GM21619 (cell line): Measurements from ENCODE around the gene ASIC5.

Experiments
- ATAC-seq: cut with Tn5 transposase; IDR thresholded peaks from one replicate; pipeline ENCODE4 v1.9.1; 2021; ENCODE audit not compliant: unreplicated experiment

ASIC5 gene

DNA sequence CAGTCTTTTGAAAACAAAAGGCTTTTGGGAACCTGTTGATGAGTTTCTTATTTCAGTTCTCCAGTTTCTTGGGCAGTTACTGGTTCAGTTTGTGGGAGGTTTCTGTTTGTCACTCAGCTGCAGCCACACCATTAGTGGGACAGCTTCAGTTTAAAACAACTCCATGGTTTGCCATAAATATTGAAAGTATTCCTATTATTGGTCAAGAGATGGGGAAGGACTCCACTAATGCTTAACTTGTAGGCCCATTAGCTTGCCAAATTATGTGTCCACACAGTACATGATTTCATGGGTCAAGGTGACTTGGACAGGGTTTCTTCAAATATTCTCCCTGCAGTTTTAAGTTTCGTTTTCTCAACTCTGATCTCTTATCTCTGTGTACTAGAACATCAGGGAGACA lies 15.5 kb upstream of the ASIC5 start:
- ATAC-seq, result no peak

DNA sequence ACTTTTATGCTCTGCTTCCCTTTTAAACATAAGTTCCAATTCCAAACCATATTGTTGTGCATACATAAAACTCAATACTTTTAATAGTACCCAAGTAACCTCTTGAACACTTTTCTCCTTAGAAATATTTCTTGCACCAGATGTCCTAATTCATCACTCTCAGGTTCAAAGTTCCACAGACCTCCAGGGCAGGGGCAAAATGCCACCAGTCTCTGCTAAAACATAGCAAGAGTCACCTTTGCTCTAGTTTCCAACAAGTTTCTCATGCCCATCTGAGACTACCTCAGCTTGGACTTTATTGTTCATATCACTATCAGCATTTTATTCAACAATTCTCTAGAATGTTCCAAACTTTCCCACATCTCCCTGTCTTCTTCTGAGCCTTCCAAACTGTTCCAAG lies 13.7 kb upstream of the ASIC5 start:
- no peak for ATAC-seq

DNA sequence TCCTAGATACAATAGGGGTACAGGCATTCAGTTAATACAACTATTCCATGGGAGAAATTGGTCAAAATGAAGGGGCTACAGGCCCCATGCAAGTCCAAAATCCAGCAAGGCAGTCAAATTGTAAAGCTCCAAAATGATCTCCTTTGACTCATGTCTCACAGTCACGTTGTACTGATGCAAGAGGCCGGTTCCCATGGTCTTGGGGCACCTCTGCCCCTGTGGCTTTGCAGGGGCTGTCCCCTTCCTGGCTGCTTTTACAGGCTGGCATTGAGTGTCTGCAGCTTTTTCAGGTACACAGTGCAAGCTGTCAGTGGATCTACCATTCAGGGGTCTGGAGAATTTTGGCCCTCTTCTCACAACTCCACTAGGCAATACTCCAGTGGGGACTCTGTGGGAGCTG lies 12.5 kb upstream of the ASIC5 start:
- ATAC-seq, result peak; percentile 48

DNA sequence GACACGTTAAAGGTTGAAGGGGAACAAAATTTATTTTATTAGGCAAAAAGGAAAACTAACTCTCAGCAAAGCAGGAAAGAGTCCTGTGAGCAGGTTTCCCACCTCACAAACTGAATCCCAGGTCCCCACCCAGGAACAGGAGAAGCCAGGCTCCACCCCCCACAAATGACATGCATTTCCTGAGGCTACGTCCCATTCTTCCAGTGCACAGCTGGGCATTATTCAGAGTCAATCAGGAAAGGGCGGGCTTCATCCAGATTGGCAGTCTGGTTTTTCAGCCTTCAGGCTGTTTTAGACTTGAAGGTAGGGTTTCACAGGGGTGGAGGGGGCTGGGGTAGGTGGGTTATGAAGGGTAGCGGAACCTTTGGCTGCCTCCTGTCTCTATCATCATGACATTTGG lies 11.9 kb upstream of the ASIC5 start:
- ATAC-seq, result no peak

DNA sequence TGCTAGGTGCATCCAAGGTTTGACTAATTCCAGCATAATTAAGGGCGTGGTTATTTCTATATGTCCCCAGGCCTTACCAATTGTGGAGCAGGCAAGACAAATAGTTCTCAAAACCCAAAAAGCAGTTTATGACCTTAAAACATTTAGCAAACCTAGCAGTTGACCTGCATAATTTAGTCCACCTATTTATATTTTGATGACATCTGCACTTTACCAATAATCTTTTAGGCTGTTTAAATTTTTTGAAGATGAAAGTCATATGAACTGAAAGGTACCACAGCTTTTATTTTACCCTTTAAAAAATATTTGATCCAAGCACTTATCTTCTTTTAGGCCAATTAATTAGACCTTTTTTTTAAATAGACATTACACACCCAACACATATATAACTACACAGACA lies 9.8 kb upstream of the ASIC5 start:
- no peak for ATAC-seq

DNA sequence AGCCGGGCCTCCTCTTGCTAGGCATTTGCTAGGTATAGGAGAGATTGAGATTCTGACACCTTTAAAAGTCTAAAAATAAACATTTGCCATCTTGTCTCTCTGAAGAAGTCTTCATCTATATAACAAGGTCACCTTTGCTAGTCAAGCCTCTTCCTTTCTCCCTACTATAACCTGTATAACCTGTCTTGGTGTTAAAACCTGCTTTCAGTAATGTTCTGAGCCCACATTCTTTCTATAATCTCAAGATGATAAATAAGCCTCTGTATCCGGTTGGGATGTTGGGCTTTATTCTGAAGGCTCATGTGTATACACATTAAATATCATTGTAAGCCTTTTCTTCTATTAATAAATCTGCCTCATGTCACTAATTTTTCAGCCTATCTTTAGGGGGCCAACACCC lies 10.2 kb downstream of the ASIC5 start:
- no peak for ATAC-seq

DNA sequence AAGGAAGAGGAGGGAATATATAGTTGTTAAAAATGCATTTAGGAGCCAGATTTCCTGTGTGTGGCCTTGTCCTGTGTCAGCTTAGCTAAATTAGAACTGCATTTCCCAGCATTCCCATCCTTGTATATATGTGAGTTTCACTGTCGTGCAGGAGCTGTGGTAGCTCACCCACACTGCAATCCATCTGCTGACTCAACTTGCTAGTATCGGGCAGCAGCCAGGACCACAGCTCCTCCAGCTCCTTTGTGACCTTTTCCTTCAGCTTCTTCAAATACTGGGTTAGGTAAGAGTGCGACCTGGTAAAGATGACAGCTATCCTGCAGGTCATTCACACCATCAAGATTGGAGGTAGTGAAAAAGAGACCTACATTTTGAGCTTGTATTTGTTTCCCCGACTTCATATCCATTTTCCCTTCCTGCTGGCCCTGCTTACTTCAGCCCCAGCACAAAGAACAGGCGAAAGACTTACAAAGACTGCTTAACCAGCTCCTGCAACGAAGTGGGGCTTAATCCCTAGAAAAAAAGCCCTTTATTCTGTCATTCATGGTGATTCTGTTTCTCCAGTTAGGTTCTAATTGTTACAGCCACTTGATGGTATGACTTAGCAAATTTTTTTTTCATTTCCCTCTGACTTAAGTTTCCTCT lies 11.4 kb downstream of the ASIC5 start:
- no peak for ATAC-seq

DNA sequence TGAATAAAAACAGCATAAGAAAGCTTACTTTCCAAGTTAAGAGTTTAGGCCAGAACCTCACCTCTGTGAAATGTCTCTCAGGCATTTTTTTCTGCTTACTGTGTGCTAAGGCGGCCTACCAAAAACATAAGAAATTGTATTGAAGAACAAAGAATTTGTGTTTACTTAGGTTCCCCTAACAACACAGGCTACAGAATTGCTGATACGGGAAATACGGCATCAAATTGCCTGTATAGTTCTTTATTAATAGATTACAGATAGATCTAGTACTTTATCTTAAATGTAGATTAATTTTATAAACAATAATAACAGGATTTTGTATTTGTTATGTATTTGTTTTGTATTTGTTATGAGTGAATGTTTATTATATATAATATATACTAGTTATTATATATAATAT lies 12.9 kb downstream of the ASIC5 start:
- no peak for ATAC-seq

DNA sequence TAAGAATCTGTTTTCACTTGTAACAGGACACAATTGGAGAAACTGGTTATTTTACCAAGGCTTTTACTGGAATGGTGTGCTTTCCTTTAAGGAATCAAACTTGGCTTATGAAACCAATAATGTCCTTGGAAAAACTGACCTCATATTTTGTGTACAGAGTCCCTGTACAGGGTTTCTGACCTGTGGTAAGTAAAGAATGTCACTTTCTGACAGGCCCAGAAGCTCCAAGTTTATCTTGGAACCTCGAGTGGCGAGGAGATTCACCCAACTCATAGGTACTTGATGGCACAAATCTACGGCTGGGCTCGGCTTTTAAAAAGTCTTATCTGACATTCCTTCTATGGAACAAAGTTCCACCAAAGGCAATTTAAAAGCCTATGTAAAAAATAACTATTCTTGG lies 17.0 kb downstream of the ASIC5 start:
- ATAC-seq, result no peak

DNA sequence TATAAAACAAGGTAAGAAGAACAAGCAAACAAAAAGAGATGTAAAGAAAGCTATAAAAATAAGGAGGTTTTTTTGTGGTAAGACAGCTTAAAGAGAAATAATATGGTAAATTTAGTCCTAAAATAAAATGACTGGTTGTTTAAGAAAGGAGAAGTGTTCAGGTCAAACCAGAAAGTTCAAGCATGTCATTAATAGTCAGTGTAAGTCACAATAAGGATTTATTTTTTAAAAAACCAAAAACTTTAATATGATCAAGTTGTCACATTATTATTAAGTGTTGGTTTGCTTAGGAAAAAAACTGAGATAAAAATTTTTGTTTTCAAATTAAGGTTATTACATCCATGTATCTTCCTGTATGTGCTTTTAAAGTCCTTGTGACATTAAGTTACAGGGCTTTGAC lies 19.1 kb downstream of the ASIC5 start:
- ATAC-seq, result no peak

DNA sequence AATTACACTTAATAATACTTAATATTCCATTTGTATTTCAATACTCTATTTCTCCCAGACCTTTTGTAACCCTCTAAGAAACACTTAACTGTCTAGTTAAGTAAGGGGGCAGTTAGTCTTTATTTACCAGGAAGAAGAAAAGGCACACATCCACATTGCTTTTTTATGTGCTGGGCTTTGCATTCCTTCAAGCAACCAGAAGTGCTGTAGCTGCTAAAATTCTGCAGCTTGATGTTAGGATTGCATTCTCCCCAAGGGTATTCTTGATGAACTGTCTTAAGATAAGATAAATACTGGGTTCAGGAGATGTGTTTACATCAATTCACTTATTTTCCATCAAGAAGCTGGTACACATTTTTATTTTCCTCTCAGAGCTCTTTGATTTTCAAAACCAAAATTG lies 24.0 kb downstream of the ASIC5 start:
- ATAC-seq, result no peak

DNA sequence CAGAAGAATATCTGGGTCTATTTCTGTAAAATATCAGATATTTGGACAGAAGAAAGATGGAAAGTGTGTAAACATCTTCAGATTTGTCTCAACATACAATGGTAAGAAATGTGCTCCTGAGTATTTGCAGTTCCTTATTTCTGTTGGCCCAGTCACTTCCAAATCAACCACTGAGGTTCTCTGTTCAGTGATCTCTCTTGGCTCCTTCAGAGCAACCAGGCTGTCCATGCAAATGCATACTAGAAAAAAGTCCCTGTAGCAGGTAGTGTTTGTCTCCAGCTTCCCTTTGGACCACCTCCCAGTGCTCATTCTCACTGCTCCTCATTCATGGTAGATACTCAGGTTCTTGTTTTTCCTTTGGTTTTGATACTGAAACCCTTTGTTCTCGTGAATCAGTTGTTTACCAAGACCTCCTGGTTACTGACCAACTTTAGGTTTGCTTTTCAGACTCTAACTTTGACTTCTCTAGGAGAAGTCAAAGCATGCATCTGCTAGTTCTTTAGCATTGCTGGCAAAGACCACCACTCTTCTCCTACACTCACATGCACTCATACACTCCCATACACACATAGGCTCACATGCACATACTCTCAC lies 28.8 kb downstream of the ASIC5 start:
- ATAC-seq, result peak; percentile 57

DNA sequence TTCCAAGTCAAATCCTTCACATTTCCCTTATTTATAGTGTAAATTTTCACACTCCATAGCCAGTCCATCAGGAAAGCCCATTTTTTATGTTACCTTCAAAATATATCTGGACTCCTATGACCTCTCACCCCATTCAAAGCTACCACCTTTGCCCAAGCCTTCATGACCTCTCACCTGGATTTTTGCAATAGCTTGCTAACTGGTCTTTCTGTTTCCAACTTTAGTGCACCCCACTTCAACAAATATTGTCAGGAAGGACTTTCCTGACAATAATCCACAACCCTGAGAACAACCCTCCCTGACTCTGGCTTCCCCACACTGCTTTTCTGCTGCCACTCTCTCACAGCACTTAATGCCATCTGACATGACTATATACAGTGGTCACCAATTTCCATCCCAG lies 33.4 kb downstream of the ASIC5 start:
- ATAC-seq, result no peak

DNA sequence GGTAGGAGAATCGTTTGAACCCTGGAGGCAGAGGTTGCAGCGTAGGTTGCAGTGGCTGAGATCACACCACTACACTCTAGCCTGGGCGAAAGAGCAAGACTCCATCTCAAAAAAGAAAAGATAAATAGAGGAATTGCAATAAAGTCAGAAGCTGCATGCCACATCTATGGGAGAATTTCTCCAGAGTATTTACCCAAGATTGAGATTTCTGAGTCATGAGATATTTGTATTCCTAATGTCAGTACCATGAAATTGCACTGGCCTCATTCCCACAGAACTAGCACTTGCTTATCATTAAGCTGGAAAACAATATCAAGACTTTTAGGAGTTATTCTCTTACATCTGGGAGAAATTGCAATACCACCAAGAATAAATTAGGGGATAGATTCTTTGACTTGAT lies 37.4 kb downstream of the ASIC5 start:
- ATAC-seq, result no peak

DNA sequence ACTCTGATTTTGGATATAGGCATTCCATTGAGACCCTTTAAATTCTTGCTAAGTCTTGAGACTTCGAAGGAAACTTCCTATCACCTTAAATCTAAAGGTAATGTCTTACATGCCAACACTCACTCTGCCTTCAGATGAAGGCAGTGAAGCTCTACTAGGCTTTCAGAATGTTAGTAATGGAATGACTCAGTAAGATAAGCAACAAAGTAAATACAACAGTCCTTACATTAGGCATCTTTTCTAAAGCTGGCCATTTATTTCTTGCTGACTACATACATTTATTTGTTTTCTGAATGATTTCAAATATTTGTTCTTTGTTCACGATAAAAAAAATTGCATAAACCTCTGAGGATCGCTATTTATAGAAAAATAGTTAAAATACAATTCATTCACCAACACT lies 43.5 kb downstream of the ASIC5 start:
- no peak for ATAC-seq

DNA sequence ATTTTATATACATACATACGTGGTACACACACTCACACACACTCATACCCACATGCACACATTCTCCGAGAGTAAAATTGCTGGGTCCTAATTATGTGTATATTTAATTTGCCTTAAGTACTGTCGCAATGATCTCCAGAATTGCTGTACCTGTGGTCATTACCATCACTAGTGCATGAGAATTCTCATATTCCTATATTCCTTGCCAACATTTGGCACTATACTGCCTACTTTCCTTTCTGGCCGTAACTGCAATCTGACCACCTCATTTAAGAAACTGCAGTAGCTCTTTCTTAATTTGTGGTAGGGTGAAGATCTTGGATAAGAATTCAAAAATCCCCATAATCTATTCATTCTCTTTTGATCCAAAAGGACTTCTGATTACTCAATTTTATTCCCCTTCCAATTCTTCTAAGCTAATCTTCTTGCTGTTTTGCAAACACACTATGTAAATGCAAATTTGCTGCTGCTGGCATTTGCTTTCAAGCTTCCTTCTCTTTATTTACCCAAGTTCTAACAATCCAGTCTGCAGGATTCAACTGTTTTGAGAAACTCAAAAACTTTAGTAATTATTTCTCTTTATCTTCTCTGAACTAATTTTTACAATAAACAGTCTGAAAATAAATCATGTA lies 45.1 kb downstream of the ASIC5 start:
- ATAC-seq, result no peak

DNA sequence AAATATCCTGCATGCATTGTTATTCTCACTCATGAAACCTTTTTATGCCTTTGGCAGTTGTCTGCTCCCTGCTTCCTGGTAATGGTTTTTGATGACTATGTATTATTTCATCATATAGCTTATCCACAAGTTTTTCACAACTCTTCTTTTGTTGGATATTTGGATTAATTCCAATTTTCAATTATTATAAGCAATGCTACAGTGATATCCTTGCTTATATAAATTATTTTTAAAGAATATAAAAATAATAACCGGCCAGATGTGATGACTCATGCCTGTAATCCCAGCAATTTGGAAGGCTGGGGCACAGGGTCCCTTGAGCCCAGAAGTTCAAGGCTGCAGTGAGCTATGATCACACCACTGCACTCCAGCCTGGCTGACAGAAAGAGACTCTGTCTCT lies 47.0 kb downstream of the ASIC5 start:
- ATAC-seq, result no peak

DNA sequence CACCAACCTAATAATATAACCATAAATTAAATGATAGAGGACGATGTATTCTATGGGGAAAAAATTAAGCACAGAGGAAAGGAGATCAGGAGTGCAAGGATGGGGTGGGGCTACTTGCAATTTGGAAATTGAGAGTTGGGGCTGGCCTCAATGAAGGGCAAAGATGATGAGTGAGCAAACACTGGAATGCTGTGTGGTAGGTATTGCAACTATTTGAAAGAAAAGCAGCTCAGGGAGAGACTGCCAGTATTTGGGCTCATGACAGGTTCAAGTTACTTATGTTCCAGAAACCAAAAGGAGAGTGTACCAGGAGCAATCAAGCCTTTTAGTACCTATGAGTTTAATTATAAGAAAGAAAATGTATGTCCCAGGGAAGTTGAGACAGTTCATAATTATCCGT lies 47.4 kb downstream of the ASIC5 start:
- no peak for ATAC-seq

DNA sequence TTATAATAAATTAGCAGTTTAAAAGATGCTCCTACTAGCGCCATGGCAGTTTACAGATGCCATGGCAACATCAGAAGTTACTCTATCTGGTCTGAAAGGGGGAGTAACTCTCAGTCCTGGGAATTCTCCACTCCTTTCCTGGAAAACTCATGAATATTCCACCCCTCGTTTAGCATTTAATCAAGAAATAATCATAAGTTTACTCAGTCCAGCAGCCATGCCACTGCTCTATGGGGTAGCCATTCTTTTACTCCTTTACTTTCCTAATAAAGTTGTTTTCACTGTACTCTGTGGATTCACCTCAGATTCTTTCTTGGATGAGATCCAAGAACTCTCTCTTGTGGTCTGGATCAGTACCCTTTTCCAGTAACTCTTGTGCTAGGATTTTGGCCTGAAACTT lies 55.0 kb downstream of the ASIC5 start:
- no peak for ATAC-seq

DNA sequence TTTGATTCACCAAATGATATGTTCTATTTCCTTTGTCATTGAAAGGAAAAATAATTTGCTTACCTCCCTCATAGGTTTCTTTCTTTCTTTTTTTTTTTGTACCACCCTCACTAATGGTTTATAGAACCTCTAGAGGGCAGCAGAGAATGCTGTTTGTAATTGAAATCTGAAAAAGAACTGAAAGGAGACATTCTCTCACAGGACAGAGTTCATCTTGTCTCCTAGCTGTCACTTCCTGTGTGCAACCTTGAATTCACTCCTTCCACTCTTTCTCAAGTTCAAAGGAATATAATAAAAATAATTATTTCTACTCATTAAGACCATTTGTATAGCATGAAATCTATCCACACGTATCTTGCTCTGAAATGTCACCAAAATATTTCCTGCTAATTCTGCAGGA lies 56.2 kb downstream of the ASIC5 start:
- peak; percentile 99 for ATAC-seq

DNA sequence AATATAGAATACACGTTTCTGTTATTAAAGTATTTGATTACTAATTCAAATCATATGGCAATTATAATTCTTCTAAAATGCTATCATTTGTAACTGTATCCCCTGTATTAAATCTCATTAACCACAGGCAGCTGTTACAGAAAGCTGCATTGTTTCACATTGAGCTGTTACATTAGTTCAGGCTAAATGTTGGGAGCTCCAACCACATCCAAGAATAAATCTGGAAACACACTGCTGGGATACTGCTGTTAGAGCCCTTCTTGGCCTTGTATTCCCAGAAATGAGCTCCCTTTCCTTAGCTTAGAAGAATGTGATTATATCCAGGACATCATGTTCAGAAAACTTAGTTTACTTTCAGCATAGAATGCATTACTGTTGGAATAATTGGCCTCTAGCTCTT lies 59.1 kb downstream of the ASIC5 start:
- ATAC-seq, result no peak

DNA sequence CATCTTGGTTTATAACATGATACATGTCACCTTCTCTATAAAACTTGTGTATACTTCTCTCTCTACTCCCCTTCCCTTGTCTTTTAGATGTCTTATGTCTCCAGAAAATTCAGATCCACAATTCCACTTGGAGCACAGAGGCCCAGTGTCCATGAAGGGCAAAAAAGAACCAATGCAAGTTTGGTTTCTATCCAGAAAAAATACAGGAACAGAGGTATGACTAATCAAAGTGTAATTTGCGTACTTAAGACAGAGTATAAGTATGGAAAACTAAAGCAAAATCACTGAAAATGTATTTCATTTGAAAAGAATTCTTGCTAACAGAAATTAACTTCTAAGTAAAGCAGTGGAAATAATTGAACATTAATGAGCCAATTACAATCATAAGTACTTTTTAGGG lies 61.1 kb downstream of the ASIC5 start:
- ATAC-seq, result no peak
